Loucy (cell line): ENCODE results near the gene ANKRD60.

Experiments used
- H2AFZ ChIP-seq: fragments of 200-600 bp; sonication (generic); 2 replicates; pipeline ENCODE4 v1.6.0; 2016; ENCODE audit warnings: antibody characterized with exemption, mild to moderate bottlenecking, low read length, moderate library complexity
- H3F3A ChIP-seq: fragments of 200-600 bp; 2 replicates; pipeline ENCODE4 v1.6.0; 2016; ENCODE audit warnings: antibody characterized with exemption, low read depth, mild to moderate bottlenecking
- H3K27me3 ChIP-seq: fragments of 200-600 bp; sonication (generic); 2 replicates; pipeline ENCODE4 v1.6.1; 2014; ENCODE audit warnings: low read length, mild to moderate bottlenecking; ENCODE audit not compliant: insufficient read depth, poor library complexity, severe bottlenecking
- H3K36me3 ChIP-seq: fragments of 200-600 bp; sonication (generic); 2 replicates; pipeline ENCODE4 v1.6.1; 2016; ENCODE audit warnings: low read length; ENCODE audit not compliant: insufficient read depth
- H3K4me1 ChIP-seq: fragments of 200-600 bp; sonication (generic); 2 replicates; pipeline ENCODE4 v1.5.1; 2014; ENCODE audit warnings: low read length, mild to moderate bottlenecking; ENCODE audit not compliant: insufficient read depth, poor library complexity, severe bottlenecking
- H3K4me2 ChIP-seq: fragments of 200-600 bp; sonication (generic); 2 replicates; pipeline ENCODE4 v1.6.0; 2014; ENCODE audit warnings: antibody characterized with exemption, low read length, low read depth, mild to moderate bottlenecking; ENCODE audit not compliant: poor library complexity, severe bottlenecking
- H3K4me3 ChIP-seq: fragments of 200-600 bp; sonication (generic); 2 replicates; pipeline ENCODE4 v1.5.1; 2014; ENCODE audit warnings: low read length, mild to moderate bottlenecking, mixed read lengths; ENCODE audit not compliant: poor library complexity, severe bottlenecking
- H3K79me2 ChIP-seq: fragments of 200-600 bp; sonication (generic); 2 replicates; pipeline ENCODE4 v1.6.1; 2014; ENCODE audit warnings: low read length; ENCODE audit not compliant: insufficient read depth
- H3K9ac ChIP-seq: fragments of 200-600 bp; sonication (generic); 2 replicates; pipeline ENCODE4 v1.6.0; 2014; ENCODE audit warnings: mild to moderate bottlenecking, low read depth, low read length, moderate library complexity; ENCODE audit not compliant: poor library complexity, severe bottlenecking
- H3K9me2 ChIP-seq: fragments of 200-600 bp; sonication (generic); replicated peaks from 2 replicates; pipeline ENCODE4 v1.6.1; 2016; ENCODE audit warnings: low read depth, low read length, mixed read lengths
- H3K9me3 ChIP-seq: fragments of 200-600 bp; sonication (generic); 2 replicates; pipeline ENCODE4 v1.6.1; 2014; ENCODE audit warnings: mild to moderate bottlenecking, antibody characterized with exemption, low read length, low read depth; ENCODE audit not compliant: insufficient read depth
- H4K20me1 ChIP-seq: fragments of 200-600 bp; sonication (generic); 2 replicates; pipeline ENCODE4 v1.6.0; 2014; ENCODE audit warnings: antibody characterized with exemption, low read length, mild to moderate bottlenecking; ENCODE audit not compliant: insufficient read depth, poor library complexity, severe bottlenecking
- CTCF ChIP-seq: fragments of 200-600 bp; sonication (generic); conservative IDR thresholded peaks from 2 replicates; pipeline ENCODE4 v1.5.1; 2014; ENCODE audit warnings: mild to moderate bottlenecking, antibody characterized with exemption, low read length
- EZH2phosphoT487 ChIP-seq: fragments of 200-600 bp; IDR thresholded peaks from 2 replicates; pipeline ENCODE4 v1.6.1; 2018; ENCODE audit warnings: antibody characterized with exemption, mild to moderate bottlenecking, moderate library complexity, borderline replicate concordance

Gene ANKRD60

GRCh38 chr20:58245181-58245891, 16.9 kb upstream of the ANKRD60 start:
- H3K9me3 ChIP-seq: no peaks in the 10 kb centered on the region
- H3K4me2 ChIP-seq: no peak overlapping the region
- 0 out of 2 replicates have a peak overlapping the region, but pooled peaks have one; percentile 31 for H2AFZ ChIP-seq
- TF ChIP-seq EZH2phosphoT487 (no peak), CTCF (no peak)
- H3K4me1 ChIP-seq: no peaks in the 10 kb centered on the region
- no peaks in the 10 kb centered on the region for H3K27me3 ChIP-seq
- H3K36me3 ChIP-seq: no peaks in the 10 kb centered on the region
- no peak overlapping the region for H3K4me3 ChIP-seq
- no peaks in the 10 kb centered on the region for H3K79me2 ChIP-seq
- H4K20me1 ChIP-seq: no peaks in the 10 kb centered on the region
- no peaks in the 10 kb centered on the region for H3F3A ChIP-seq
- no peaks in the 10 kb centered on the region for H3K9me2 ChIP-seq
- H3K9ac ChIP-seq: no peak overlapping the region

DNA sequence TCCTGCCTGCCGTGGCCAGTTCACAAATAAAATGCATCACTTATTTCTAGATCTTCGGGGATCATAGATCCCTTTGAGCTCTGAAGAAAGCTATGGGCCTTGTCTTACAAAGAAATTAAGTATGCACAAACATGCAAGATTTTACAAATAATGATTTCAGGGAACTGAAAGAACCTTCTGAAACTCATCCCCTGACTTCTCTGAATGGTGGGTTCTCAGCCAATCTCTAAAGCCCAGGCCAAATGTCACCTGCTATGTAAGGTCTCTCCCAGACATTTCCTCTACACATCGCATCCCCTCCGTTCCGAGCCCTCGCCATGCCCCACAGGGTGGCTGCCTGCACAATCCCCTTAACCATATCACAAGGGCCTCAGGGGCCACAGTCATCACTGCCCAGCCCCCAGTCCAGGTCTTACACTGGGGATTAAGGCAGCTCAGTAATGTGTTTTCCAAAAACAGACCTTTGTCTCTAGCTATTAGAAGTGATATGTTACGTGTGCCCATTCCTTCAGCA, 16.1 kb upstream of the ANKRD60 start:
- TF ChIP-seq EZH2phosphoT487: no peak
- no peak for TF ChIP-seq CTCF
- Histone ChIP-seq H3K4me2 (no peak overlapping the region), H3K9ac (no peak overlapping the region), H3K4me3 (no peak overlapping the region), H3K36me3 (no peaks in the 10 kb centered on the region), H3F3A (no peaks in the 10 kb centered on the region), H2AFZ (no peak overlapping the region), H3K9me2 (no peaks in the 10 kb centered on the region), H3K79me2 (no peaks in the 10 kb centered on the region), H3K4me1 (no peaks in the 10 kb centered on the region), H3K9me3 (no peaks in the 10 kb centered on the region), H4K20me1 (no peaks in the 10 kb centered on the region), H3K27me3 (no peaks in the 10 kb centered on the region)

GRCh38 chr20:58243653-58244410, 15.4 kb upstream of the ANKRD60 start:
- no peak overlapping the region for H3K4me2 ChIP-seq
- no peaks in the 10 kb centered on the region for H3K36me3 ChIP-seq
- H3K9ac ChIP-seq: no peak overlapping the region
- H3K9me2 ChIP-seq: no peaks in the 10 kb centered on the region
- H2AFZ ChIP-seq: no peak overlapping the region
- H3K4me1 ChIP-seq: no peaks in the 10 kb centered on the region
- no peaks in the 10 kb centered on the region for H4K20me1 ChIP-seq
- H3K79me2 ChIP-seq: no peaks in the 10 kb centered on the region
- no peaks in the 10 kb centered on the region for H3F3A ChIP-seq
- no peaks in the 10 kb centered on the region for H3K9me3 ChIP-seq
- no peak overlapping the region for H3K4me3 ChIP-seq
- no peaks in the 10 kb centered on the region for H3K27me3 ChIP-seq
- TF ChIP-seq CTCF (no peak), EZH2phosphoT487 (no peak)
